Stimulated activated CD4-positive, alpha-beta T cell treated with anti-CD3 and anti-CD28 coated beads, Interleukin-15, amount 100 ng/mL, for 24 hours (primary cell): Measurements from ENCODE around the gene CCIN.
"Not testable (repeated sequence)": the region's sequence is repeated elsewhere in the genome, so short reads cannot be mapped to it uniquely, and the experiment has no call there.

Source experiments
- DNase-seq: peaks from one replicate; pipeline ENCODE4 v3.0.0-alpha.2; 2020

CCIN gene

DNA sequence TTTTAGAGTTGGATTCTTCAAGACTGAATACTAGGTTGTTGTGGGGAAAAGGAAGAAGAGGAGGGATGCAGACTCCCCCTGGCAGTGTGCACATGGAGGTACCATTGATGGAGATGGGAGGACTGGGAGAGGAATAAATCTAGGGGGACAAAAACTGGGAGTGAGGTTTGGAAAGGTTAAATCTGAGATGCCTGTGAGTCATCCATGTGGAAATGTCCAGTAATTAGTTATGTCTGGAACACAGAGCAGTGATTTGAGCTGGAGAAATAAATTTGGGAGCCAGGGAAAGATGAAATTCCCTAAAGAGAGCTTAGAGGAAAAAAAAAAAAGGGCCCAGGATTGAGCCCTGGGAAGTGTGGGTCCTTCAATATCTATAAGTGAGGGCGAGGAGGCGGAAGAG lies 8.0 kb upstream of the CCIN start:
- DNase-seq, result no peak

DNA sequence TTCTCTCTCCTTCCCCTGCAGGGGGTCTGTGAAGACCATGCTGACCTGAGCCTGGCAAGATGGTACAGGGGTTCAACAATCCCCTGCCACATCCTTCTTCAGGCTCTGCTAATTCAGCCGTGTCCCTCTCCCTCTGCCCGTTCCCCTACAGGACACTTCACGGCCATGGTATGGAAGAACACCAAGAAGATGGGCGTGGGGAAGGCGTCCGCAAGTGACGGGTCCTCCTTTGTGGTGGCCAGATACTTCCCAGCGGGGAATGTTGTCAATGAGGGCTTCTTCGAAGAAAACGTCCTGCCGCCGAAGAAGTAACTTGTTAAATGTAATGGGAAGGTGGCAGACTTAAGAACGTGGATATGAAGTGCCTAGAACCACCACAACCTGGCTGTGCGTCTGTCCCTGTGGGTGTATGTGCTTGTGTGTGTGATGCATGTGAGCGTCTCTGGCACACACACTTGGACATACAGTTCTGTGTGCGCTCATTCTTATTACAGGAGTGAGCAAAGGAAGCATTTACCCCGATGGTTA lies 6.9 kb upstream of the CCIN start:
- DNase-seq, result no peak

DNA sequence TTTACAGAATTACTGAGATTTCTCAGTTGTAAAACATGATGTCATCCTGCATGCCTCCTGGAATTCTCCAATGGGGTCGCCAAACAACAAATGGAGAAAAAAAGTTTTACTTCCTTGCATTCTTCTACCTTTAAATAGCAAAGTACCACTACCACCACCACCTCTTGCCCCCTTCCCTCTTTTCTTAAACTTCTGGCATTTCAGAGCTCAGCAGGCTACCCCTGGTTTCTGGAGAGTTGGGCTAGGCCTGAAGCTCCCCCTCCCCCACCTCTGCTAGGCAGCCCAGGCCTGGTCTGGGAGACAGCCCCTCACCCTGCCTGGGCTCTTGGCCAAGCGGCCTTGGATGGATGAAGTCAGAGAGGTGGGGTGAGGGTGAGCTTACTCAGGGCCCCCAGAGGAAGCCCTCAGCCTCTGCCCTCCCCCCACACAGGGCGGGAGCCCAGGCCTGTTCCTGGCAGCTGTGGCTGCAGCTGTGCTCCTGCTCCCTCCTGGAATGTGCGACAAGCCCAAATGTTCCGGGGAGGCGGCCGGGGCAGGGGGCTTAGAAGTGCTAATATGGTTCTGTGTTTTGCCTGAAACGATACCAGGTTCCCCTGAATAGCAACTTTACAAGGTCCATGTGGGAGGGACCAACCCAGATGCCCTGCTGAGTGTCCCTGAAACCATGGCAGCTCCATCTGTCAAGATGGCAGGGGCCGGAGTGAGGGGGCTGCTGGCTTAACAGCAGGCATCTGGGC lies 6.0 kb upstream of the CCIN start:
- no peak for DNase-seq

DNA sequence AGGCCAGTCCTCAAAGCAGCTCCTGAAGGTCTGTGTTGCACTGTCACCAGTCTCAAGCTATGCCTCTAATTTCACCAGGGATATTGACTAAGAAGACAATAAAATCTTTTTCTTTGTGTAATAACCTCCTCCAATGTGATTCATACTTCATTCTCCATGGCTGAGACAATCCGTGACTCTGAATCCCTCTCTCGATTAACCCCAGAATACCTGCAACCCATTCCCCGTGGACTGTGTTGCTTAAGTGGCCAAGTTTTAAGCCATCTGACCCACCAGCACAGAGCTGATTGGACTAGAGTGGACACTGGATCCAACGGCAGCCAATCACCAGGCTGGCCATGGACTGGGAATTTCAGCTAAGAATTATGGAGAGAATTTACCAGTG lies 5.4 kb upstream of the CCIN start:
- no peak for DNase-seq

DNA sequence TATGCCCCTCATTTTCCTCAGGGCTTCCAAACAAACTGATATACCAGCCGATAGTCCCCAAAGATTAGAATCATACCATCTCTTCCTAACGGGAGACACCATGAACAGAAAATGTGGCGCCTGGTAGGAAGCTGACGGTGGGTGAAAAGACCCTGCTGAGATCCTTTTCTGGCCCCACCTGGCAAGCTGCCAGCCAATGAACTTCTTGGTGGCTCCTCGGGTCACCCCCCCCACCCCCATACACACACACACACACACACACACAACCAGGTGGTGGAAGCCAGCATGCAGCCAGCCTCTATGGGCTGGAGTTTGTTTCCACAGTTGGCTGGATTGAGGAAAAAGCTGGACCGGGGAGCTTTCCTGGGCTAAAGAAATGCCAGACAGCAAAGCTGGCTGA lies 4.8 kb upstream of the CCIN start:
- no peak for DNase-seq

DNA sequence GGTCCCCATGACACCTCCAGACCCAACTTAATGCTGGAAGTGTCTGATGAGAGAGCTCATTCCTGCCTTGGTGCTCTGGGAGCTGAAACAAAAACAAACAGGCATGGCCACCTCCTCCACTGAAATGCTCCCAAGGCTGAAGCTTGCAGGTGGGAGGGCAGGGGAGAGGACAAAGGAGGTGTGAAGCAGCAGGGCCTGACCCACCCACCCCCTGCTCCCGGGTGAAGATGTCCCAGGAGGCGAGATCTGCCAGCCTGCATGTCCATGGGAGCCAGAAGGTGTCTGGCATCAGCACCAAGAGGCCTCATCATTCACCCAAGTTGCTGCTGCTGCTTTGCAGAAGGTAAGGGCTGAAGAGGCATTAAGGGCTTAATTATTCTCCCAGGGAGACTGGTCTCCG lies 4.2 kb upstream of the CCIN start:
- no peak for DNase-seq

DNA sequence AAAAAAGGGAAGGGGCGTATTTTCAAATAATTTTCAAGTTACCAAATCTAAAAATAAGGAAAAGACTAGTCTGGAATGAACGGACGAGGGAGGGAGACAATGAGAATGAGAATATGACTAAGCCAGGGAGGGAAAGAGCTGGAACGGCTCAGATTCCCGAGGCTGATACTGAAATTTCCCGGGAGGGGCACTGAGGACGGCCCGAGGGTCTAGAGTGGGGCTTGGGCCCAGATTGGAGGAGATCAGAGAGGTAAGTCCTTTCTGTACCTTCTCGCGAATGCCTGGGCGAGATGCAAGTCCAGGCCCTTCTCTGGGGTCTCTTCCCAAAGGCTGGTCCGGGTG lies 3.4 kb upstream of the CCIN start:
- no peak for DNase-seq

DNA sequence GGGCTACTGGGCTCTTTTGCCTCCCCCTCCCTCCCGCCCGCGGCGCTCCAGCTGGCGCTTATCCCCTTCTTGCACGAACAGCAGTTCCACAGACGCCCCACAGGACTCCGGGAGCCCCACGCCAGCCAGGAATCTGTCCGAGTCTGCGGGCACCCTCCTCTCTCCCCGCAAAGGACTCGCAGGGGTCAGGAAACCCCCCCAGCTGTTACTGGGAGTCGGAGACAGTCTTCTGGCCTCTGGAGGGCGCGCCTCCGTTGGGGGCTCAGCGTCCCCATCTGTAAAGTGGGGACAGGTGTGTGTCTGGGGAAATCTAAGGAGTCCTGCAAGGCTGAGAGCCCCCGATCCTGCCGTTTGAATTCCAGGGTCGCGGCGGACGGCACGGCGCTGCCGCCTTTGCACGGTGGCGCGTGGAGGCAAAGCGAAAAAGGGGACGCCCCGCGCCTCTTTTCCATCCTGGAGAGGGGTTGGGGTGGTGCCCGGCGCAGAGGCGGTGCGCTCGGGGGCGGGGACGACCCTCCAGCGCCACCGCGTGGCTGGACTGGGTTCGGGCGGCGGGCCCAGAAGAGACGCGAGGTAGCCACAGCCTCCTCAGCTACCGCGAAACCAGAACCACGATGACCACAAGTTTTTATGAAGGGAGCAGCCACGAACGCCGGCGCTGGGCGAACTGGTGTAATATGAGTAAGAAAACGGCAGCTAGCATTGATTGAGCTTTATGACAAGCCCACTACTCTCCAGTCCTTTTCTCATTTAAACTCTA lies 2.8 kb upstream of the CCIN start:
- peak; percentile 88 for DNase-seq

DNA sequence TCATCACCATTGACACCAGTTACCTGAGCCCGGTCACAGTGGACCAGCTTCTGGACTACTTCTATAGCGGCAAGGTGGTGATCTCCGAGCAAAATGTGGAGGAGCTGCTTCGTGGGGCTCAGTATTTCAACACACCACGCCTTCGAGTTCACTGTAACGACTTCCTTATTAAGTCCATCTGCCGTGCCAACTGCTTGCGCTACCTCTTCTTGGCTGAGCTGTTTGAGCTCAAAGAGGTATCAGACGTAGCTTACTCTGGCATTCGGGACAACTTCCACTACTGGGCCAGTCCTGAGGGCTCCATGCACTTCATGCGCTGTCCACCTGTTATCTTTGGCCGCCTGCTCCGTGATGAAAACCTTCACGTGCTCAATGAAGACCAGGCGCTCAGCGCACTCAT lies 520 bp downstream of the CCIN start:
- no peak for DNase-seq

DNA sequence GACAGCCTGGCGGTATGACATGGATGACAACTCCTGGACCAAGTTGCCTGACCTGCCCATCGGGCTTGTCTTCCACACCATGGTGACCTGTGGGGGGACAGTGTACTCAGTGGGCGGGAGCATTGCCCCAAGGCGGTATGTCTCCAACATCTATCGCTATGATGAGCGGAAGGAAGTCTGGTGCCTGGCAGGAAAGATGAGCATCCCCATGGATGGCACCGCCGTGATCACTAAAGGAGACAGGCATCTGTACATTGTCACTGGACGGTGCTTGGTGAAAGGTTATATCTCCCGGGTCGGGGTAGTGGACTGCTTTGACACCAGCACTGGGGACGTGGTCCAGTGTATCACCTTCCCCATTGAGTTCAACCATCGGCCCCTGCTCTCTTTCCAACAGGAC lies 1.3 kb downstream of the CCIN start:
- no peak for DNase-seq

DNA sequence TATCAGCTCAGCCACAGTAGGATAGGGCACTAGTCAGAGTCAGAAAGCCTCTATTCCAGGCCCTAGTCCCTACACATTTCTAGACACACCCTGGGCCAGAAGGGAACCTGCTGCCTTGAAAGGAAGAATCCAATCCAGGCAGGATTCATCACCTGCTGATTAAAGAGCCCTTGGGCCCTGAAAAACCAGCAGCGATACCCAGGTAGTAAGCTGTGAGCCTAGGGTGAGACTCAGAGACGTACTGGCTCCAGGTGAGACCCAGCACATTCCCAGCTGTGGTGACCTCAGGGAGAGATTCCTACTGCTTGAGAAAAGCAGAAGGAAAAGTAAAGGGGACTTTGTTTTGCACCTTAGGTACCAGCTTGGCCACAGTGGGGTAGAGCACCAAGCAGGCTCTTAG lies 4.7 kb downstream of the CCIN start:
- DNase-seq, result no peak

DNA sequence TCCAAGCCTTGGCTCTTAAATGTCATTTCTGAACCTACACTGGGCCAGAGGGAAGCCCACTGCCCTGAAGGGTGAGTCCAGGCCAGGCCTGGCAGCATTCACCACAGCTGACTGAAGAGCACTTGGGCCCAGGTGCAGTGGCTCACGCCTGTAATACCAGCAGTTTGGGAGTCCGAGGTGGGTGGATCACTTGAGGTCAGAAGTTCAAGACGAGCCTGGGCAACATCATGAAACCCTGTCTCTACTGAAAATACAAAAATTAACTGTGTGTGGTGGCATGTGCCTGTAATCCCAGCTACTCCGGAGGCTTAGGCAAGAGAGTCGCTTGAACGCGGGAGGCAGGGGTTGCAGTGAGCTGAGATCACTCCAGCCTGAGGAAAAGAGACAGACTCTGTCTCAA lies 5.1 kb downstream of the CCIN start:
- no peak for DNase-seq

DNA sequence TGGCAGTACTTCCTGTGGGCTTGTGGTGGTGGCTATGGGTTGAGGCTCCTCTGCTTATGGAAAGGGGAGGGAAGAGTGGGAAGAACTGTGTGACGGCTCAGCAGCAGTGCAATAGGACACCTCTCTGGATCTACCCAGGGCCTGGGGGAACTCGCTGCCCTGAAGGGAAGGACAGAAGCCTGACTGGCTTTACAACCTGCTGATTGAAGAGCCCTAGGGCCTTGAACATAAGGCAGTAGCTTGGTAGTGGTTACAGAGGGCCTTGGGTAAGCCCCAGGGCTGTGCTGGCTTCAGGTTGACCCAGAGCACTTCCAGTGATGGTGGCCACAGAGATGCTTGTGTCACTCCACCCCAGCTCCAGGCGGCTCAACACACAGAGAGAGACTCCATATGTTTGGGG lies 5.5 kb downstream of the CCIN start:
- no peak for DNase-seq

DNA sequence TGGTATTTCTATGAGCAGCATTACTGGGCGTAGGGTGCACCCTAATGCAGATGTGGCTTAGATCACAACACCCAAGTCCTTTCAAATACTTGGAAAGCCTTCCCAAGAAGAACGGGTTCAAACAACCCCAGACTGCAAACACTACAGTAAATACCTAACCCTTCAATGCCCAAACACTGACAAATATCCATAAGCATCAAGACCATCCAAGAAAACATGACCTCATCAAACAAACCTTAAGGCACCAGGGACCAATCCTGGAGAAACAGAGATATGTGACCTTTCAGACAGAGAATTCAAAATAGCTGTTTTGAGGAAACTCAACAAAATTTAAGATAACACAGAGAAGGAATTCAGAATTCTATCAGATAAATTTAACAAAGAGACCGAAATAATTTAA lies 6.0 kb downstream of the CCIN start:
- DNase-seq, result not testable (repeated sequence)

DNA sequence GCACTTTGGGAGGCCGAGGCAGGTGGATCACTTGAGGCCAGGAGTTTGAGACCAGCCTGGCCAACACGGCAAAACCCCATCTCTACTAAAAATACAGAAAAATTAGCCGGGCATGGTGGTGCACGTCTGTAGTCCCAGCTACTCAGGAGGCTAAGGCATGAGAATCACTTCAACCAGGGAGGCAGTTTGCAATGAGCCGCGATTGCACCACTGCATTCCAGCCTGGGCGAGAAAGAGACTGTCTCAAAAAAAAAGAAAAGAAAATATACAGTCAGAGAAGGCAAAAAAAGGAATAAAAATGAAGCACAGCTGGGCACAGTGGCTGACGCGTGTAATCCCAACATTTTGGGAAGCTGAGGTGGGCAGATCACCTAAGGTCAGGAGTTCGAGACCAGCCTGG lies 7.3 kb downstream of the CCIN start:
- not testable (repeated sequence) for DNase-seq

DNA sequence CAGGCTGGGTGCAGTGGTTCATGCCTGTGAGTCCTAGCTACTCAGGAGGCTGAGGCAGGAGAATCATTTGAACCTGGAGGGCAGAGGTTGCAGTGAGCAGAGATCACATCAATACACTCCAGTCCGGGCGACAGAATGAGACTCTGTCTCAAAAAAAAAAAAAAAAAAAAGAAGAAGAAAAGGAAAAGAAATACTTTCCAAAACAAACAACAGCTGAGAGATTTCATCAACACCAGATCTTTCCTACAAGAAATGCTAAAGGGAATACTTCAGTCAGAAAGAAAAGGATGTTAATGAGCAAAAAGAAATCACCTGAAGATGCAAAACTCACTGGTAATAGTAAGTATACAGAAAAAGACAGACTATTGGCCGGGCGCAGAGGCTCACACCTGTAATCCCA lies 8.4 kb downstream of the CCIN start:
- DNase-seq, result no peak

DNA sequence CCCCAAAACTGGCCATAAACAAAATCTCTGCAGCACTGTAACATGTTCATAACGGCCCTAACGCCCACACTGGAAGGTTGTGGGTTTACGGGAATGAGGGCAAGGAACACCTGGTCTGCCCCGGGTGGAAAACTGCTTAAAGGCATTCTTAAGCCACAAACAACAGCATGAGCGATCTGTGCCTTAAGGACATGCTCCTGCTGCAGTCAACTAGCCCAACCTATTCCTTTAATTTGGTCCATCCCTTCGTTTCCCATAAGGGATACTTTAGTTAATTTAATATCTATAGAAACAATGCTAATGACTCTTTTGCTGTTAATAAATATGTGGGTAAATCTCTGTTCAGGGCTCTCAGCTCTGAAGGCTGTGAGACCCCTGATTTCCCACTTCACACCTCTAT lies 11.1 kb downstream of the CCIN start:
- not testable (repeated sequence) for DNase-seq

DNA sequence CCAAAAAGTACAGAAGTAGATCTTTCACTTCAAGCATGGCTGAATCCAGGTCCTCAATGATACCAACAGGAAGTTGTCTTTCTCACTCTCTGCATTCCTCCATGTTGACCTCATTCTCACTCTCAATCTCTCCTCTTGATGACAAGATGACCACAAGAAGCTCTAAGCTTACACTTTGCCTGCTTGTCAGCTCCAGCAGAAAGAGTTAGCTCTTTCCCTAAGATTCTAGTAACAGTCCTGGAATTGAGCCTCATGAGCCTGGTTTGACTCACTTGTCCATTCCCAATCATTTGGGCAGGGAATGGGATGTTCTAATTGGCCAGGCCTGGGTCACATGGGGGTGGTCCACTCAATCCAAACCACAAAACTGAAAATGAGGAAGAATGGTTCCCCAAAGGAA lies 18.2 kb downstream of the CCIN start:
- no peak for DNase-seq

DNA sequence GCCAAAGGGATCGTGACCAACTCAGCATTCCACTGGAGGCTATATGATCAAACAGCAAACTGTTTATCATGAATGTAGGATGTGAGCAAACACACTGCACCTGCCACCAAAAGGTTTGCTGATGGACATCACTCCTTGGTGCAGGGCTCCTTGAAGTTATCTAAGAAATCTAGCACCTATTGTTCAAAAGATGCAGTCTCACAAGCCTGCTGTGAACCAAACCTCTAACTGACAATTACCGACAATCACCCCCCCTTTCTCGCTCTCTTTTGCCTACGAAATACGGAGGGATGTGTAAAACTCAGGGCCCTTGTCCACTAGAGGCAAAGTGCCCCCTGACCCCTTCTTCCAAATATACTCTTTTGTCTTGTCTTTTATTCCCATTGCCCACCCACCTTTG lies 19.0 kb downstream of the CCIN start:
- no peak for DNase-seq

DNA sequence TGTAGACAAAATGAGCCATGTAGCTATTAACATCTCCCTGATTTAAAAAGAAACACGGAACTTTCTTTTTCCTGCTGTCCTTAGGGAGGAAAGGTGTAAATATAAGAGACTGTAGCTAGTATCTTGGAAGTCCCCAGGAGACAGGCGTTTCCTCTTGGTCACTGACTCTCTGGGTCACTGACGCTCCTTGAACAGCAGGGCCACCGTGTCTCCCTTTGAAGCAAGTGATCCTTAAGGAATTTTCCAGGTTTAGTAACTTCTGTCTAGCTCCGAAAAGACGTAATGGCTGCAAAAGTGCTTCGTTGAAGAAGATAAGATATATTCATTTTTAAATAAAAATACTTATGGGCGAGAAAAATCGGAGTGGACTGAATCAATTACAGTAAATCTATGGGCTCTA lies 20.8 kb downstream of the CCIN start:
- DNase-seq, result no peak

DNA sequence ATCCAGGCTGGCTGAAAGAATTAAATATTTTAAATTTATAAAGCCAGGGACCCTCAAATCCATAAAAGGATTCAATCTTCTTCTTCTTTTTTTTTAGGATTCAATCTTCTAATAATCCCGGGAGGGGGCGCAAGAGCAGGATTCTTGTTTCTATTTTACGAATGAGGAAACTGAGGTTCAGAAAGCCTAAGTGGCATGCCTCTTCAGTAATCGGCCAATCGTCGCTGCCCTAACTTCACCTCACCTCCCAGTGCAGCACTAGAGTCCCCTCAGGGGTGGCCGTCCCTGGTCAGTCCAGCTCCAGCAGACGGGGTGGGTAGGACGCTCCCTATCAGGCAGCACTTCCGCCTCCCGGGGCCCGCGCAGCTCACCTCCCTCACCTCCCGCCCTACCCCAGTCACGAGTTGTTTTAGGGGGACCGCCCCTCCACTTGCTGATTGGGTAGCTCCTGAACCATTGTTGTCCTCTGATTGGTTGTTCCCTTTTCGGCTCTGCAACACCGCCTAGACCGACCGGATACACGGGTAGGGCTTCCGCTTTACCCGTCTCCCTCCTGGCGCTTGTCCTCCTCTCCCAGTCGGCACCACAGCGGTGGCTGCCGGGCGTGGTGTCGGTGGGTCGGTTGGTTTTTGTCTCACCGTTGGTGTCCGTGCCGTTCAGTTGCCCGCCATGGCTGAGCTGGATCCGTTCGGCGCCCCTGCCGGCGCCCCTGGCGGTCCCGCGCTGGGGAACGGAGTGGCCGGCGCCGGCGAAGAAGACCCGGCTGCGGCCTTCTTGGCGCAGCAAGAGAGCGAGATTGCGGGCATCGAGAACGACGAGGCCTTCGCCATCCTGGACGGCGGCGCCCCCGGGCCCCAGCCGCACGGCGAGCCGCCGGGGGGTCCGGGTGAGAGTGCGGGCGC lies 21.5 kb downstream of the CCIN start, which contains the start of gene CLTA:
TSS of gene CLTA (plus strand) at position 534 of the 902 bp plus-strand sequence. CDS start at position 670, 136 bp downstream.
- DNase-seq, result peak; percentile 97

DNA sequence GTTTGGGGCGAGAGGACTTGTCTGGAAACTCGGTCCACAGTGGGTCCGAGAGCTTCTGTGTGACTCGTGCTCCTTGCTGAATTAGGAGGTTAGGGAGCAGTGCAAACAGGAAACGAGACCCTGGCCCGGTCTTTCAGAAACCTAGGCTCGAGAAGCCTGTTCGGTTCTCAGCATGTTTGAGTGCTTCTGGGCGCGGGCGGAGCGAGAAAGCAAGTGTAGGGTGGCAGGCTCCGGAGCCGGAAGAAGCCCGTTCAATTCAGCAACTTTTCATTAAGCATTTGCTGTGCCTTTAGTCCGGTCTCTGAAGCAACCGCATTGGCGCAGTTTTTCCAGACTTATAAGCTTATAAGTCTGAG lies 22.1 kb downstream of the CCIN start:
- DNase-seq, result peak; percentile 60

DNA sequence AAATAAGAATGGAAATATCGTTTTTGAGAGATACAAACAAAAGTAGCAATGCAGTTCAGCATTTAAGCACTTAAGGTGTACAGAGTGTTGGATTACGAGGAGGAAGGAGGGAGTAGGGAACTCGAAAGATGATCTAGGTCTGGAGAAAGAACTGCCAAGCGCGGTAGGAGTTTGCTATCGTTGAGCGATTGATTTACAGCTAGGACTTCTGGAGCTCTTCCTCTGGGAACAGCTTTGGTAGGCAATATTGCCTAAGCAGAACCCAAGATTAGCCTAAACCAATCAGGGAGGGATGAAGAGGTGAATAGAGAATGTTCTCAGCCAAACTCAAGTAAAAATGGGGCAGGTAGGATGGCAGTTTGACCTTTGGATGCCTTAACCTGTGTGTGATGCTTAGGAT lies 22.5 kb downstream of the CCIN start:
- no peak for DNase-seq

DNA sequence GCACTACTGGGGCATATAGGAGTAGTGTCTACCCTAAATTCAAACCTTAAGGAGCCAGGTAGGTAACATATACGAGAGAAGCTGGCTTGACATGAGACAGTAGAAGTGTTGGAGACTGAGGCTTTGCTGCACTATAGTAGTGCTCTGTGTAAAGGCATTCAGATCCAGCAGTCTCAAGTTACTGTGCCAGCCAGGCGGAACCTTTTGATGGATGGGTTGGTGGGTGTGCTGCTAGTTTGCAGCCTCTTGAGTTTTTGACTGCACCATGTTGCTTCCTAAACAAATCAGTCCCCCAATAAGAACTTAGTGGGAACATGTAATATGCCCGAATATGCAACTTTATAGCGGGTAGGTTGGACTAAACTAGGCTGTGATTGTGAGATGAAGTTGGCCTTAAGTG lies 23.0 kb downstream of the CCIN start:
- DNase-seq, result no peak
